Keratinocyte (primary cell): ENCODE data around the gene KLK6. TPM values are rescaled to one million over a fixed set of nuclear protein-coding genes. Genes with fewer than 3 reads are reported as not detected.

Experiments used
- DNase-seq: peaks from one replicate; pipeline ENCODE4 v3.0.0-alpha.2; 2011; ENCODE audit warnings: low read depth, missing footprints, low spot score
- FAIRE-seq: peaks from 2 replicates; lab custom pipeline; 2011; peaks lifted over from hg19 to GRCh38; lab: Jason Lieb, UNC
- H2AFZ ChIP-seq: 2 replicates; pipeline ENCODE4 v1.6.0; 2012; ENCODE audit warnings: low read length, control low read depth, inconsistent platforms; ENCODE audit not compliant: control insufficient read depth
- H3K27ac ChIP-seq: 2 replicates; pipeline ENCODE4 v1.5.1; 2011; ENCODE audit warnings: low read length; ENCODE audit not compliant: control insufficient read depth, insufficient read depth
- H3K27me3 ChIP-seq: 3 replicates; pipeline ENCODE4 v1.6.0; 2011; ENCODE audit warnings: low read length; ENCODE audit not compliant: control insufficient read depth, insufficient read depth; ENCODE audit errors: extremely low read depth
- H3K36me3 ChIP-seq, 2 experiments: 2 replicates in 1 of 2; 3 replicates in 1 of 2; pipeline ENCODE4 v1.5.1; 2011; ENCODE audit warnings: low read length in 2 of 2, mild to moderate bottlenecking in 1 of 2; ENCODE audit not compliant: control insufficient read depth in 2 of 2, insufficient read depth in 2 of 2; ENCODE audit errors: extremely low read depth in 1 of 2
- H3K4me1 ChIP-seq: 3 replicates; pipeline ENCODE4 v1.5.1; 2011; ENCODE audit warnings: low read length; ENCODE audit not compliant: control insufficient read depth, insufficient read depth; ENCODE audit errors: extremely low read depth
- H3K4me2 ChIP-seq: 3 replicates; pipeline ENCODE4 v1.6.0; 2011; ENCODE audit warnings: low read depth, low read length; ENCODE audit not compliant: control insufficient read depth, insufficient read depth; ENCODE audit errors: extremely low read depth
- H3K4me3 ChIP-seq, 3 experiments: fragments of 200-600 bp in 1 of 3; sonication (generic) in 1 of 3; 2 replicates in 2 of 3; 3 replicates in 1 of 3; pipeline ENCODE4 v1.5.1; 2011 to 2016; ENCODE audit warnings: low read length in 3 of 3, mild to moderate bottlenecking in 3 of 3, control low read depth in 2 of 3, inconsistent platforms in 1 of 3, low read depth in 1 of 3, mixed read lengths in 1 of 3, mixed run types in 1 of 3, moderate library complexity in 1 of 3; ENCODE audit not compliant: control insufficient read depth in 2 of 3, insufficient read depth in 2 of 3; ENCODE audit errors: extremely low read depth in 1 of 3
- H3K79me2 ChIP-seq: 2 replicates; pipeline ENCODE4 v1.6.0; 2012; ENCODE audit warnings: low read length; ENCODE audit not compliant: control insufficient read depth, insufficient read depth
- H3K9ac ChIP-seq: 3 replicates; pipeline ENCODE4 v1.6.0; 2011; ENCODE audit warnings: low read length; ENCODE audit not compliant: control insufficient read depth, insufficient read depth; ENCODE audit errors: extremely low read depth
- H3K9me1 ChIP-seq: 3 replicates; pipeline ENCODE4 v1.6.0; 2011; ENCODE audit warnings: low read length; ENCODE audit not compliant: control insufficient read depth, insufficient read depth; ENCODE audit errors: extremely low read depth
- H3K9me3 ChIP-seq: 2 replicates; pipeline ENCODE4 v1.5.1; 2012; ENCODE audit warnings: low read depth, low read length; ENCODE audit not compliant: control insufficient read depth
- H4K20me1 ChIP-seq: 3 replicates; pipeline ENCODE4 v1.6.0; 2011; ENCODE audit warnings: low read length; ENCODE audit not compliant: control insufficient read depth, insufficient read depth; ENCODE audit errors: extremely low read depth
- CTCF ChIP-seq, 3 experiments: IDR thresholded peaks in 1 of 3; conservative IDR thresholded peaks in 1 of 3; optimal IDR thresholded peaks in 1 of 3; 2 replicates in 2 of 3; 3 replicates in 1 of 3; pipeline versions ENCODE3 to v1.5.1; 2011; ENCODE audit warnings: low read length in 3 of 3, mild to moderate bottlenecking in 3 of 3, moderate library complexity in 2 of 3, control low read depth in 1 of 3, inconsistent platforms in 1 of 3; ENCODE audit not compliant: insufficient read depth in 2 of 3; ENCODE audit errors: extremely low read depth in 1 of 3
- EZH2 ChIP-seq: IDR thresholded peaks from one replicate; pipeline ENCODE4 v1.6.1; 2012; ENCODE audit warnings: inconsistent platforms, mild to moderate bottlenecking, low read length, moderate library complexity
- dilution Hi-C: fragments of 300-500 bp; cut with MboI; formaldehyde crosslinking; loops from one replicate; pipeline ENCODE4 v1.7.0; 2020; ENCODE audit warnings: low sequenced_read_pairs; ENCODE audit not compliant: extremely low pct_ligation_motif_present
- polyA plus RNA-seq, 5 experiments: library from polyadenylated mRNA; depleted of rRNA in 3 of 5; stranded (reverse) in 3 of 5; stranded (forward) in 1 of 5; unstranded in 1 of 5; fragments of >200 nt; gene quantifications; 1 replicate in 1 of 5; 2 replicates in 3 of 5; 3 replicates in 1 of 5; pipeline versions ENCODE4 v1.2.1 to v1.2.3, GENCODE V29; 2011 to 2012; ENCODE audit warnings: missing spikeins in 2 of 5, low read depth in 1 of 5, low replicate concordance in 1 of 5

The KLK6 gene
- polyA plus RNA-seq, 1 donor (not counting 4 experiments of a cell fraction or from before 2014, with no cell fraction given), result 1.9 TPM

- dilution Hi-C loops, result no loop called here
- no peaks in the 10 kb centered on the region for H3K36me3 ChIP-seq
Measured at GRCh38 chr19:50980208-50980607, 10.8 kb upstream of the KLK6 start.

GRCh38 chr19:50979758-50980157 lies 10.4 kb upstream of the KLK6 start:
- dilution Hi-C loops, result no loop called here
- no peak for FAIRE-seq
- H3K27ac ChIP-seq, result no peak overlapping the region
- H4K20me1 ChIP-seq, result no peaks in the 10 kb centered on the region
- peaks cover 15% of the 10 kb centered on the region for H3K4me1 ChIP-seq
- H3K4me2 ChIP-seq, result no peak overlapping the region
- H3K36me3 ChIP-seq, result no peaks in the 10 kb centered on the region
- H3K4me3 ChIP-seq, result no peak overlapping the region
- peaks cover 12% of the 10 kb centered on the region for H3K27me3 ChIP-seq
- TF ChIP-seq CTCF (optimal IDR thresholded peaks at IDR 0.05 in 1 of 3, IDR thresholded peaks at IDR 0.05 in 1 of 3, conservative IDR thresholded peaks at IDR 0.05 in 1 of 3; ENCODE audit: extremely low read depth in 1 of 3, insufficient read depth in 2 of 3, low read length in 3 of 3) (no peak), EZH2 (no peak)
- no peaks in the 10 kb centered on the region for H3K79me2 ChIP-seq
- no peak for DNase-seq
- H3K9me1 ChIP-seq, result no peaks in the 10 kb centered on the region
- no peak overlapping the region for H2AFZ ChIP-seq
- H3K9ac ChIP-seq, result no peak overlapping the region
- H3K9me3 ChIP-seq, result no peaks in the 10 kb centered on the region

More at GRCh38 chr19:50980208-50980607, 10.8 kb upstream of the KLK6 start:
- DNase-seq (no peak), FAIRE-seq (no peak)
- H3K4me3 ChIP-seq, result no peak overlapping the region
- H2AFZ ChIP-seq, result no peak overlapping the region
- H3K9me3 ChIP-seq, result no peaks in the 10 kb centered on the region
- H3K4me1 ChIP-seq, result peaks cover 15% of the 10 kb centered on the region
- no peaks in the 10 kb centered on the region for H3K9me1 ChIP-seq
- H3K4me2 ChIP-seq, result no peak overlapping the region
- H3K27me3 ChIP-seq, result peaks cover 12% of the 10 kb centered on the region
- TF ChIP-seq CTCF (optimal IDR thresholded peaks at IDR 0.05 in 1 of 3, IDR thresholded peaks at IDR 0.05 in 1 of 3, conservative IDR thresholded peaks at IDR 0.05 in 1 of 3; ENCODE audit: extremely low read depth in 1 of 3, insufficient read depth in 2 of 3, low read length in 3 of 3) (no peak), EZH2 (no peak)
- no peaks in the 10 kb centered on the region for H4K20me1 ChIP-seq
- H3K79me2 ChIP-seq, result no peaks in the 10 kb centered on the region
- no peak overlapping the region for H3K9ac ChIP-seq
- H3K27ac ChIP-seq, result no peak overlapping the region
